Measurements from ENCODE around the gene HNF4A.

The HNF4A gene

DNA sequence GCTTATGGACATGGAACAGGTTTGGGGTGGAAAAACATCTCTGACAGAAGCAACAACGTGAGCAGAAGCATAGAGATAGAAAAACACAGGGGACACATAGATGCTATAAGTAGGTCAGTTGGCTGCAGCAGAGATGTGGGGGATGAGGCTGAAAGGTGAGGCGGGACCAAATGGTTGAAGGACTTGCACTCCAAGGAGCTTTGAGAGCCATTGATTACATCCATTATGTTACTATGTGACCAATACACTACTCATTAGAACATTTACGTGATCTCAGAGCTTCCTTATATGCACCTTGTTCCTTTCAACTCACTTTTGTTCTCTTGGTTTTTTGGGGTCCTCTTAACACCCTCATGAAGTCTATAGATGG lies 72.3 kb downstream of the HNF4A start:
- no peak for DNase-seq

DNA sequence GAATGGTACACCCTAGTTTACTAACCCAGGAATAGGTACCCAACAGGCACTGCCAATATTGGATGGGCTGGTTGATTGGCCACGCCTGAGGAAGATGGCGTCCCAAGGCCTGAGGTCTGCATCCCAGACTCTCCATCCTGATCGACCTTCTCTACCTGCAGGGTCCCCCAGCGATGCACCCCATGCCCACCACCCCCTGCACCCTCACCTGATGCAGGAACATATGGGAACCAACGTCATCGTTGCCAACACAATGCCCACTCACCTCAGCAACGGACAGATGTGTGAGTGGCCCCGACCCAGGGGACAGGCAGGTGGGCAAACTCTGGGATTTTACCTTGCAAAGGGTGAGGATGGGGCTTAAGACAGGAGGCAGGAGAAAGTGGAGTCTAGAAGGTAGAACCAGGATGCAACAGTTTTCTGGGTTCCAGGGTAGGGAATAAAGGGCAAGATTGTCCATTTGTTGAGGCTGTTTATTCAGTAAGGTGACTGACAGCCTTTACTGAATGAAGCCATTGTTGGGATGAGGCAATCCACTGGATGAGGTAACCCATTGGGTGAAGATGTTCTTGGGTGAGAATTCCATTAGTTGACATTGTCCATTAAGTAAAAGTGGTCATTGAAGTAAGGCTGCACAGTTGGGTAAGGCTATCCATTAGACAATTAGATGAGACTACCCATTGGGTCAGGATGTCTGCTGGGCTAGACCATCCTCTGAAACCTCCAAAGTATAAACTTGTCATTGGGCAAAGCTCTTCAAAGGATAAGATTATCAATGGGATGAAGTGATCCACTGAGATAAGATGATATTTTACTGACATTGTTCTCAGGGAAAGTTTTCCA lies 72.9 kb downstream of the HNF4A start:
- no peak for DNase-seq

DNA sequence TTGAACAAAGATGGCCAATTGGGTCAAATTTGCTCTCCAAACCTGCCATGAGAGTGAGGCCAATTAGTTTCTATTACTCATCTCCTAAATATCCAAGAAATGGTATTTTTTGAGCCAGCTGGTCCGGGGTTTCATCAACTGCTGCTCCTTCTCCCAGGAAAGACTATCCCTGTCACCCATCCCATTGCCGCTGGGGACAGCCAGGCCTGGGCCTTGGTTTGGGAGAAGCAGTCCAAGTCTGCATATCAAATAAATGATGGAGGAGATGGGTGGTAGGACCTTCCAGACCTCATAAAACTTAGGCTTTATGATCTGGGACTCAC lies 73.5 kb downstream of the HNF4A start:
- no peak for DNase-seq

DNA sequence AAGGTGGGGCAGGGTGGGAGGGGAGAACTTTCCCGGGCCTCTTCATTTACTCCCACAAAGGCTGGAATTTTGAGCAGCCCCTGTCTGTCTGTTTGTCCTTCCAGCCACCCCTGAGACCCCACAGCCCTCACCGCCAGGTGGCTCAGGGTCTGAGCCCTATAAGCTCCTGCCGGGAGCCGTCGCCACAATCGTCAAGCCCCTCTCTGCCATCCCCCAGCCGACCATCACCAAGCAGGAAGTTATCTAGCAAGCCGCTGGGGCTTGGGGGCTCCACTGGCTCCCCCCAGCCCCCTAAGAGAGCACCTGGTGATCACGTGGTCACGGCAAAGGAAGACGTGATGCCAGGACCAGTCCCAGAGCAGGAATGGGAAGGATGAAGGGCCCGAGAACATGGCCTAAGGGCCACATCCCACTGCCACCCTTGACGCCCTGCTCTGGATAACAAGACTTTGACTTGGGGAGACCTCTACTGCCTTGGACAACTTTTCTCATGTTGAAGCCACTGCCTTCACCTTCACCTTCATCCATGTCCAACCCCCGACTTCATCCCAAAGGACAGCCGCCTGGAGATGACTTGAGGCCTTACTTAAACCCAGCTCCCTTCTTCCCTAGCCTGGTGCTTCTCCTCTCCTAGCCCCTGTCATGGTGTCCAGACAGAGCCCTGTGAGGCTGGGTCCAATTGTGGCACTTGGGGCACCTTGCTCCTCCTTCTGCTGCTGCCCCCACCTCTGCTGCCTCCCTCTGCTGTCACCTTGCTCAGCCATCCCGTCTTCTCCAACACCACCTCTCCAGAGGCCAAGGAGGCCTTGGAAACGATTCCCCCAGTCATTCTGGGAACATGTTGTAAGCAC lies 74.1 kb downstream of the HNF4A start:
- DNase-seq: no peak

DNA sequence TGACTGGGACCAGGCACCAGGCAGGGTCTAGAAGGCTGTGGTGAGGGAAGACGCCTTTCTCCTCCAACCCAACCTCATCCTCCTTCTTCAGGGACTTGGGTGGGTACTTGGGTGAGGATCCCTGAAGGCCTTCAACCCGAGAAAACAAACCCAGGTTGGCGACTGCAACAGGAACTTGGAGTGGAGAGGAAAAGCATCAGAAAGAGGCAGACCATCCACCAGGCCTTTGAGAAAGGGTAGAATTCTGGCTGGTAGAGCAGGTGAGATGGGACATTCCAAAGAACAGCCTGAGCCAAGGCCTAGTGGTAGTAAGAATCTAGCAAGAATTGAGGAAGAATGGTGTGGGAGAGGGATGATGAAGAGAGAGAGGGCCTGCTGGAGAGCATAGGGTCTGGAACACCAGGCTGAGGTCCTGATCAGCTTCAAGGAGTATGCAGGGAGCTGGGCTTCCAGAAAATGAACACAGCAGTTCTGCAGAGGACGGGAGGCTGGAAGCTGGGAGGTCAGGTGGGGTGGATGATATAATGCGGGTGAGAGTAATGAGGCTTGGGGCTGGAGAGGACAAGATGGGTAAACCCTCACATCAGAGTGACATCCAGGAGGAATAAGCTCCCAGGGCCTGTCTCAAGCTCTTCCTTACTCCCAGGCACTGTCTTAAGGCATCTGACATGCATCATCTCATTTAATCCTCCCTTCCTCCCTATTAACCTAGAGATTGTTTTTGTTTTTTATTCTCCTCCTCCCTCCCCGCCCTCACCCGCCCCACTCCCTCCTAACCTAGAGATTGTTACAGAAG lies 75.0 kb downstream of the HNF4A start:
- no peak for DNase-seq

DNA sequence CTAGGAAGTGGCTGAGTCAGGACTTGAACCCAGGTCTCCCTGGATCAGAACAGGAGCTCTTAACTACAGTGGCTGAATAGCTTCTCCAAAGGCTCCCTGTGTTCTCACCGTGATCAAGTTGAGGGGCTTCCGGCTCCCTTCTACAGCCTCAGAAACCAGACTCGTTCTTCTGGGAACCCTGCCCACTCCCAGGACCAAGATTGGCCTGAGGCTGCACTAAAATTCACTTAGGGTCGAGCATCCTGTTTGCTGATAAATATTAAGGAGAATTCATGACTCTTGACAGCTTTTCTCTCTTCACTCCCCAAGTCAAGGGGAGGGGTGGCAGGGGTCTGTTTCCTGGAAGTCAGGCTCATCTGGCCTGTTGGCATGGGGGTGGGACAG lies 75.6 kb downstream of the HNF4A start:
- no peak for DNase-seq

DNA sequence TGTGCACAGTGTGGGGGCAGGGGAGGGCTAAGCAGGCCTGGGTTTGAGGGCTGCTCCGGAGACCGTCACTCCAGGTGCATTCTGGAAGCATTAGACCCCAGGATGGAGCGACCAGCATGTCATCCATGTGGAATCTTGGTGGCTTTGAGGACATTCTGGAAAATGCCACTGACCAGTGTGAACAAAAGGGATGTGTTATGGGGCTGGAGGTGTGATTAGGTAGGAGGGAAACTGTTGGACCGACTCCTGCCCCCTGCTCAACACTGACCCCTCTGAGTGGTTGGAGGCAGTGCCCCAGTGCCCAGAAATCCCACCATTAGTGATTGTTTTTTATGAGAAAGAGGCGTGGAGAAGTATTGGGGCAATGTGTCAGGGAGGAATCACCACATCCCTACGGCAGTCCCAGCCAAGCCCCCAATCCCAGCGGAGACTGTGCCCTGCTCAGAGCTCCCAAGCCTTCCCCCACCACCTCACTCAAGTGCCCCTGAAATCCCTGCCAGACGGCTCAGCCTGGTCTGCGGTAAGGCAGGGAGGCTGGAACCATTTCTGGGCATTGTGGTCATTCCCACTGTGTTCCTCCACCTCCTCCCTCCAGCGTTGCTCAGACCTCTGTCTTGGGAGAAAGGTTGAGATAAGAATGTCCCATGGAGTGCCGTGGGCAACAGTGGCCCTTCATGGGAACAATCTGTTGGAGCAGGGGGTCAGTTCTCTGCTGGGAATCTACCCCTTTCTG lies 76.2 kb downstream of the HNF4A start:
- no peak for DNase-seq

DNA sequence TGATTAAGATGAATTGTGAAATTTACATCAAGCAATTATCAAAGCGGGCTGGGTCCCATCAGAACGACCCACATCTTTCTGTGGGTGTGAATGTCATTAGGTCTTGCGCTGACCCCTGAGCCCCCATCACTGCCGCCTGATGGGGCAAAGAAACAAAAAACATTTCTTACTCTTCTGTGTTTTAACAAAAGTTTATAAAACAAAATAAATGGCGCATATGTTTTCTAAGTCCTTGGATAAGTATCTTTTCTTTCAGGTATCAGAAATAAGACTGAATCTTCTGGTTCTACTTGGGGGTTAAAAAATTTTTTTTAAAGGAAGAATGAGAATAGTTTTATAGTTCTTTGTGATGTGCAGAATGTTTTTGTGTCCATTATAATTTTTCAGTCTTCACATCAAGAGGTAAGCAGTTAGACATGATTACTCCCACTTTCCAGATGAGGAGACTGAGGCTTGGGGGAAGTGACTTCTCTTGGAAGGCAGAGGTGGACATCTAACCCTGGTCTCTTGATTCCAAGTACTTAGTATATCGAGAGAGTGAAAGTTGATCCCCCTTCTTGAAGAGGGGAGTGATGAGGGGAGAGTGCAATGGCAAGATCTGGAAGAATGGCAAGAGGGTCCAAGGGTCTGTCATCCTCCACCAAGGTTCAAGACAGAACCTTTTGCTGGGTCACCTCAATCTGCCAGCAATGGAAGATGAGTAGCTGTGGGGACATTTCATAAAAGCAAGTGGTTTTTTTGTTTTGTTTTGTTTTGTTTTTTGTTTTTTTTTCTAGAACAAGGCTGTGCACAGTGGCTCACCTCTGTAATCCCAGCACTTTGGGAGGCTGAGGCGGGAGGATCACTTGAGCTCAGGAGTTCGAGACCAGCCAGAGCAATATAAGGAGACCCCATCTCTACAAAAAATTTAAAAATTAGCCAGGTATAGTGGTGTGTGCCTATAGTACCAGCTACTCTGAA lies 77.4 kb downstream of the HNF4A start:
- no peak for DNase-seq

DNA sequence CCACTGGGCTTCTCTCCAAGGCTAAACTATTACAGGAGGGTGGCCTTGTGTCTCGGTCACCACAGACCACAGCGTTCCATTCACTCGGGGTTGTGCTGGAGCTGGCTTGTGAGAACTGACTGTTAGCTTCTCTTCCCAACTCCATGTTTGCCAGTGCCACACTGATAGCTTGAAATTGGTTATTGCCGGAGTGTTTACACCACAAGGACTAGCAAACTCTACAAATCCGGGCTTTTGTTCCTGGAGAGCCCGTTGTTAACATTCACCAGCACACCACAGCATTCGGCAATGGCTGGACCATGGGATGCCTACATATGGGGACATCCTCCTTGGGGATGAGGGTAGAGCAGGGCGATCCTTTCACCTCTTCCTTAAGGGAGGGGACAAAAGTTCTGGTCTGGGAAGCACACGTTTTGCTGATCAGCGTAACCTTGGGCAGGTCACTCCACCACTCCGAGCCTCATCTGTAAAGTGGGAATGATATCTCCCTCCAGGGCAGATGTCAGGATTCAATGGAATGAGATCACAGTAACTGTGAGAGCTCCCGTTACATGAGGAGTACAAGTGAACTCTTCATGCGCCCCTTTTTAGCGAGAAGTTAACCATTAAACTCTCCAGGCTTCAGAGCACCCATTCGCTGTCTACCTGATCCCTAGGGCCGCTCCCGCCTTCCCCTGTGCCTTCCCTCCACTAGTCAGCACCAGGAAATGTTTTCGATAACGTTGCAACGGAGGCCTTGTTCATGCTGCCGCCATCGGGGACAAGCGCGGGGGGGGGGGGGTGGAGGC lies 78.4 kb downstream of the HNF4A start:
- DNase-seq: no peak

DNA sequence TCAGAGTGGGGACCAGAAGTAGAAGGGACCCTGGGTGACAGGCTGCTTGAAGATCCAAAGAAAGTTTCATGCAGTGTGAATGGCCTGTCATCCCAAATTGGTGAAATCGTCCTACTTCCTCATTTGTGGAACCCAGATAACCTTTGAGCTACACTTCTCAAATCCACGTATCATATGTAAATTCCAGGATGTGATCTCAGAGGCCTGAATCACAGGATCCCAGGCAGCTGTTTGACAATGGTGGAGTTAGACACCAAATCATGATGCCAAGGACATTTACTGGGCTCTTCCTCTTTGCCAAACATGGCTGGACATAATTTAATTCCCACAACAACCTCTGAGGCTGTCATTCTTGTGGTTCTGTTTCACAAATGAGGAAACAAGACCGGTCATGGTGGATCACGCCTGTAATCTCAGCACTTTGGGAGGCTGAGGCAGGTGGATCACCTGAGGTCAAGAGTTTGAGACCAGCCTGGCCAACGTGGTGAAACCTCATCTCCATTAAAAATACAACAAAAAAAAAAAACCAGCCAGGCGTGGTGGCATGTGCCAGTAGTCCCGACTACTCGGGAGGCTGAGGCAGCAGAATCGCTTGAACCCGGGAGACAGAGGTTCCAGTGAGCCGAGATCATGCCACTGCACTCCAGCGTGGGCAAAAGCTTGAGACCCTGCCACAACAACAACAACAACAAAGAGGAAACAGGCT lies 80.3 kb downstream of the HNF4A start:
- DNase-seq: no peak

DNA sequence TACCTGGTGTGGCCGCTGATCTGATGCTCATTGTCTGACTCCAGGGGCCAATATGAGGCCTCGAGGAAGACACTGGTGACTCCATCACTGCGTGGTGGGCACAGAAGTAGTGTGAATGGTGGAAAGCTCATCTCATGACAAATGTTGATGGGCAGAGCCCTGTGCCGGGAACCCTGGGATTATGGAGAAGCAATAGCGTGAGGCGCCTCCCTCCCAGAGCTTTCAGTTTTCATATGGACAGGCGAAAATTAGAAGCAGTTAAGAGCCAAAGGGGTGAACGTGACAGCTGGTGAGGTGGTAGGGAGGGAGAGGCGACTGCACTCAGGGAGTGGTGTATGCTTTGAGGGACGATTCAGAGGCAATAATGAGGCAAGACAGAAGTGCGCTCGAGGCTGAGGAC lies 80.9 kb downstream of the HNF4A start:
- no peak for DNase-seq

DNA sequence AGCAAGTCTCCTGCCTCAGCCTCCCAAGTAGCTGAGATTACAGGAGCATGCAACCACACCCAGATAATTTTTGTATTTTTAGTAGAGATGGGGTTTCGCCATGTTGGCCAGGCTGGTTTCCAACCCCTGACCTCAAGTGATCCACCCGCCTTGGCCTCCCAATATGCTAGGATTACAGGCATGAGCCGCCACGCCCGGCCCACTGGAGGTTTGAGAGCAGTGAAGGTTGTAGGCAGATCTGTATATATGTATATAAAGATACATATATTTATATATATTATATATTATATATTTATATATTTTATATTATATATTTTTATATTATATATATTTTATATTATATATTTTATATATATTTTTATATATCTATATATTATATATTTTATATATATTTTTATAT lies 82.0 kb downstream of the HNF4A start:
- DNase-seq: no peak

DNA sequence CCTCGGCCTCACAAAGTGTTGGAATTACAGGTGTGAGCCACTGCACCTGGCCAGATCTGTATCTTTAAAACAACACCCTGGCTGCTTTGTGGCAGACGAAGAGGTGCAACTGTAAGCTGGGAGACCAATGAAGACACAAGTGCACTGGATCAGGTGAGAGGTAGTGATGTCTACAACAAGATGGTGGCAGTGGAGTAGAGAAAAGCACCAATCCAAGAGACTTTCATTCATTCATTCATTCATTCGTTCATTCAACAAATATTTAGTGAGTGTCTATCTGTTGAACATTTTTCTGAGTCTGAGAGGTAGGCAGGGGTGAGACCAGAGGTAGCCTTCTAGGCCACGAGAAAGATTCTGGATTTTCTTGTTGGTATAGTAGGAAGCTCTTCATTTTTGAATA lies 83.3 kb downstream of the HNF4A start:
- DNase-seq: no peak

DNA sequence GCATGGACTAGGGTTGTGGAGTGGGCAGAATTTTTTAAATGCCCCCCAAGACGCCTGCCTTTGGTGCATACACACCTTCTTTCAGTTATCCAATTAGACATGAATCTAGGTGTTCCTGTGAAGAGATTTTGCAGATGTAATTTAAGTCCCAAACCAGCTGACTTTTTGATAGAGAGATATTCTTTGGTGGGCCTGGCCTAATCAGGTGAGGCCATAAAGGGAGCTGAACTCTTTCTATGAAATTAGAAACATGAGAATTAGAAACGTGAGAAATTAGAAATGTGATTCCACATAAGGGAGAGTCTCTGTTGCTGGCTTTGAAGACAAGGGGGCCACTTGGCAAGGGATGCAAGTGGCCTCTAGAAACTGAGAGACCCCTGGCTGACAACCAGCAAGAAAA lies 83.8 kb downstream of the HNF4A start:
- no peak for DNase-seq

DNA sequence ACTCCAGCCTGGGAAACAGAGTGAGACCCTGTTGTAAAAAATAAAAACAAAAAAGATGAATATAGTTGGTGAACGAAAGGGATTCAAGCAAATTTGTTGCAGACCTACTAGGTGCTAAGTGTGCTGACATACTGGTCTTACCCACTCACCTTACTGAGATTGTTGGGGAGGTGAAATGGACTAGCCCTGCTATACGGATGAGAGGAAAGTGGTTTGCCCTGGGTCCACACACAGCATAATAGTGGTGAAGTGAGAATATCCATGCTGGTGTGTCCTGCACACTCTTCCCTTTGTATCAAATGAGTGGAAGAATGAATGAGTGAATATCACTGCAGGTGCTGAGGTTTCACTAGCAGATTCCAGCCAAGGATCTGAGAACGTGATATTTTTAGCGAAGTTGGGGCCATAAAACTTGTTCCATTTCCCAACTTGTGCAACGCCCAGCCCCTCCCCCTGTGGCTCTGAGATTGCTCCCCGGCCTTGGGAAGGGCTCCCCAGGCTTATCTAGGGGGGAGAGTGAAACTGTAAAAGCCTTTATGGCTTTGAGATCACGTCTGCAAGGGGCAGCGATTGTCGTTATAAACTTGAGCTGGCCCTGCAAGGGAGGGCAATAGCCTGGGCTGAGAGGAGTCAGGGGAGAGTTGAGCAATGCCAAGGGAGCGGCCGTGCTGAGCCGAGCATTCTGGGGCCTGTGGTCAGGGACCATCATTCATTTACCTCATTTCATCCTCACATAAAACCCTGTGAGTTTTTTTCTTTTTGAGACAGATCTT lies 87.0 kb downstream of the HNF4A start:
- no peak for DNase-seq

DNA sequence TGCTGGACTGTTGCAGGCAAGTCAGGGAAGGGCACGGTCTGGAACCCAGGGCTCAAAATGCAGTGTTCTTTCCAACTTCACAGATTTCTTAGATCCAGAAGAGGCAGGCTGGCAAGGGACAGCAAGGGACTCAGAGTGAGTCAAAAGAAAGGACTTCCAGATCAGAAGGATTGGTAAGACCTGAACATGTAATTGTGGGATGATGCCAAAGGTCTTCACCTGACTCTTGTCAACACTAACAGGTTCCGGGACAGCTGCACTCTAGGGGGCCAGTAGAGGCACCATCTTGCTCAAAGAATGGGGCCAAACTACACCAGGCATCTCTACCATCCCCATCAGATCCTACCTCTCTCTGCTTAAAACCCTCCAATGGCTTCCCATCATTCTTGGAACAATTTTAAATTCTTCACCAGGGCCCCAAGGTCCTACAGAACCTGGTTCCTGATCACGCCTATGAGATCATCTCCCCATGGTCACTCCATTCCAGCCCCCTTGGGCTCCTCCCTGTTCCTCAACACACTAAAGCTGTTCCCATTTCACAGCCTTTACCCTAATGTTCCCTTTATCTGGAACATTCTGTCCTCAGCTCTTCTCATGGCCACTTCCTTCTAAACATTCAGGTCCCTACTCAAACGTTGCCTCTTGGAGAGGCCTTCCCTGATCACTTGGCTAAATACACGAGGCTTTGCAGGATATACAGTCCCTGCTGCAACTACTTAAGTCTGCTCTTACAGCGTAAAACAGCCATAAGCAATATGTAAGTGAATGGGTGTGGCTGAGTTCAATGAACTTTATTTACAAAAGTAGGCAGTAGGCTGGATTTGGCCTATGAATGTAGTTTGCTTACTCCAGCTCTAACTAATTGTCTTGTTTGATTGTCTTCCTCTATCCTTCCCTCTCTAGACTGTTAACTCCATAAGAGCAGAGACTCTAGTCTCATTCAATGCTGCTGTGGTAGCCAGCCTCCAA lies 90.5 kb downstream of the HNF4A start:
- no peak for DNase-seq

DNA sequence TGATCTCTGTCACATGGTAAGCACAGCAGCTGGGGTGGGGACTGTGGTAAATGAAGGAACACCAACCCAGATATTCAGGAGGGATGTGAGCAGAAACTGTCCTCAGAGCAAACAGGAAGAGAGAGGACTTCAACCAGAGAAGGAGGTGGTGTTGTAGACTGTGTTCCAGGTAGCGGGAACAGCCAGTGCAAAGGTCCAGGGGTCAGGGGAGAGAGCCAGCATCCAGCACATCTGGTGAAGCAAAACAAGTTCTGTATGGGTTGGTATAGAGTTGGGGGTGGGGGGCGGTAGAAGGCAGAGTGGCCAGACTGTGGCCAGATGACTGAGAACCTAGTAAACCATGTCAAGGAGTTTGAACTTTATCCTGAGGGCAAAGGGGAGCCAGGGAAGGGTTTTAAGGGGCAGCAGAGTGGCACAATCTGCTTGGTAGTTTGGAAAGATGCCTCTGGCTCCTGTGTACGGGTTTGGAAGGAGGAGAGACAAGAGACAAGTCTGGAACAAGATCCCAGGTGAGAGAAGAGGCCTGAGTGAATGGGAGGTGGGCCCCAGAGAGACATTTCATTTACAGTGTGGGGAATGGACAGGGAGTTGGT lies 92.4 kb downstream of the HNF4A start:
- DNase-seq: no peak

Data from activated gamma-delta T cell (primary cell).